ENCODE results near the gene SPINT3.

The SPINT3 gene

GRCh38 chr20:45515147-45515913 is at the start of gene SPINT3:
SPINT3 (minus strand) TSS chr20:45515622; CDS start chr20:45515608, 14 bp downstream.
- no peak for DNase-seq (ENCODE audit: low read depth)

- no peak for DNase-seq (ENCODE audit: low read depth)
Measured at GRCh38 chr20:45564760-45565276, 49.4 kb upstream of the SPINT3 start.

GRCh38 chr20:45555198-45555597 is 39.8 kb upstream of the SPINT3 start:
- DNase-seq (ENCODE audit: low read depth), result no peak

GRCh38 chr20:45552456-45552855 is 37.0 kb upstream of the SPINT3 start:
- no peak for DNase-seq (ENCODE audit: low read depth)

GRCh38 chr20:45550765-45551164 is 35.3 kb upstream of the SPINT3 start:
- DNase-seq (ENCODE audit: low read depth), result no peak

- no peak for DNase-seq (ENCODE audit: low read depth)
Measured at GRCh38 chr20:45548410-45548809, 33.0 kb upstream of the SPINT3 start.

- DNase-seq (ENCODE audit: low read depth), result no peak
Measured at GRCh38 chr20:45547206-45547770, 31.9 kb upstream of the SPINT3 start, which contains the start of gene EPPIN. EPPIN (minus strand) TSS chr20:45547401; CDS start chr20:45547357, 44 bp downstream.

GRCh38 chr20:45545754-45546453 is 30.5 kb upstream of the SPINT3 start:
- DNase-seq (ENCODE audit: low read depth), result no peak

- no peak for DNase-seq (ENCODE audit: low read depth)
Measured at GRCh38 chr20:45545351-45545750, 29.9 kb upstream of the SPINT3 start.

- DNase-seq (ENCODE audit: low read depth), result no peak
Measured at GRCh38 chr20:45539382-45539781, 24.0 kb upstream of the SPINT3 start, which contains the start of gene WFDC6. WFDC6 (minus strand) TSS chr20:45539482; CDS start chr20:45539407, 75 bp downstream.

GRCh38 chr20:45538209-45538799 is 22.9 kb upstream of the SPINT3 start:
- no peak for DNase-seq (ENCODE audit: low read depth)

GRCh38 chr20:45527294-45527693 is 11.9 kb upstream of the SPINT3 start:
- no peak for DNase-seq (ENCODE audit: low read depth)

- no peak for DNase-seq (ENCODE audit: low read depth)
Measured at GRCh38 chr20:45523821-45524220, 8.4 kb upstream of the SPINT3 start.

GRCh38 chr20:45518282-45518681 is 2.9 kb upstream of the SPINT3 start:
- DNase-seq (ENCODE audit: low read depth), result no peak

- no peak for DNase-seq (ENCODE audit: low read depth)
Measured at GRCh38 chr20:45510242-45510862, 5.1 kb downstream of the SPINT3 start.

- no peak for DNase-seq (ENCODE audit: low read depth)
Measured at GRCh38 chr20:45509091-45509490, 6.3 kb downstream of the SPINT3 start.

- no peak for DNase-seq (ENCODE audit: low read depth)
Measured at GRCh38 chr20:45508068-45508886, 7.1 kb downstream of the SPINT3 start.

- no peak for DNase-seq (ENCODE audit: low read depth)
Measured at GRCh38 chr20:45507011-45507820, 8.2 kb downstream of the SPINT3 start.

- no peak for DNase-seq (ENCODE audit: low read depth)
Measured at GRCh38 chr20:45506398-45506797, 9.0 kb downstream of the SPINT3 start.

GRCh38 chr20:45503403-45503802 is 12.0 kb downstream of the SPINT3 start:
- DNase-seq (ENCODE audit: low read depth), result no peak
